Myocyte (in vitro differentiated cells): ENCODE data around the gene PCDHGB5. TPM values are rescaled to one million over a fixed set of nuclear protein-coding genes. Genes with fewer than 3 reads are reported as not detected.
"Not testable (repeated sequence)": the region's sequence is repeated elsewhere in the genome, so short reads cannot be mapped to it uniquely, and the experiment has no call there.

Experiments used
- DNase-seq: peaks from one replicate; pipeline ENCODE4 v3.0.0-alpha.2; 2012; ENCODE audit warnings: low read depth
- polyA plus RNA-seq: library from polyadenylated mRNA; unstranded; fragments of >200 nt; gene quantifications from one replicate; pipeline ENCODE4 v1.2.1, GENCODE V29; 2012; ENCODE audit warnings: missing spikeins
- total RNA-seq: library from RNA; depleted of rRNA; stranded (reverse); fragments of >200 nt; gene quantifications from 2 replicates; pipeline ENCODE4 v1.2.3, GENCODE V29; 2014

Gene PCDHGB5
- 0.47 and 1.4 TPM in 2 replicates for total RNA-seq
- 0.55 TPM for polyA plus RNA-seq

GRCh38 chr5:141397756-141398551 lies at the start of gene PCDHGB5:
TSS of gene PCDHGB5 (plus strand) at chr5:141397947. CDS start at chr5:141398128, 181 bp downstream.
- DNase-seq, result not testable (repeated sequence)

- peak; percentile 72 for DNase-seq
Observed at GRCh38 chr5:141349917-141350619, 47.7 kb upstream of the PCDHGB5 start, which contains the start of gene PCDHGB1. TSS of gene PCDHGB1 (plus strand) at chr5:141350099. CDS start at chr5:141350261, 162 bp downstream.

- no peak for DNase-seq
Observed at GRCh38 chr5:141351591-141351990, 46.2 kb upstream of the PCDHGB5 start.

GRCh38 chr5:141354900-141355469 lies 42.8 kb upstream of the PCDHGB5 start, which contains the start of gene PCDHGA4:
TSS of gene PCDHGA4 (plus strand) at chr5:141355021. CDS start at chr5:141355108, 87 bp downstream.
- DNase-seq, result no peak

GRCh38 chr5:141355641-141356040 lies 42.1 kb upstream of the PCDHGB5 start:
- DNase-seq, result no peak

GRCh38 chr5:141356133-141356532 lies 41.6 kb upstream of the PCDHGB5 start:
- no peak for DNase-seq

- no peak for DNase-seq
Observed at GRCh38 chr5:141356950-141357349, 40.8 kb upstream of the PCDHGB5 start.

- DNase-seq, result peak; percentile 72
Observed at GRCh38 chr5:141359790-141360426, 37.8 kb upstream of the PCDHGB5 start, which contains the start of gene PCDHGB2. TSS of gene PCDHGB2 (plus strand) at chr5:141359994. CDS start at chr5:141360136, 142 bp downstream.

- no peak for DNase-seq
Observed at GRCh38 chr5:141360685-141361084, 37.1 kb upstream of the PCDHGB5 start.

GRCh38 chr5:141362719-141363118 lies 35.0 kb upstream of the PCDHGB5 start:
- no peak for DNase-seq

GRCh38 chr5:141363952-141364660 lies 33.6 kb upstream of the PCDHGB5 start, which contains the start of gene PCDHGA5:
TSS of gene PCDHGA5 (plus strand) at chr5:141364162. CDS start at chr5:141364331, 169 bp downstream.
- DNase-seq, result no peak

GRCh38 chr5:141366016-141366896 lies 31.5 kb upstream of the PCDHGB5 start:
- no peak for DNase-seq

- no peak for DNase-seq
Observed at GRCh38 chr5:141369994-141370848, 27.5 kb upstream of the PCDHGB5 start, which contains the start of gene PCDHGB3. TSS of gene PCDHGB3 (plus strand) at chr5:141370242. CDS start at chr5:141370395, 153 bp downstream.

GRCh38 chr5:141371572-141372475 lies 25.9 kb upstream of the PCDHGB5 start:
- no peak for DNase-seq

- DNase-seq, result no peak
Observed at GRCh38 chr5:141373673-141374317, 24.0 kb upstream of the PCDHGB5 start, which contains the start of gene PCDHGA6. TSS of gene PCDHGA6 (plus strand) at chr5:141373891. CDS start at chr5:141374084, 193 bp downstream.

- DNase-seq, result no peak
Observed at GRCh38 chr5:141374627-141375026, 23.1 kb upstream of the PCDHGB5 start.
